ENCODE data around the gene ARHGAP26.

ARHGAP26 gene

GRCh38 chr5:142833517-142834449 lies 63.6 kb downstream of the ARHGAP26 start:
- DNase-seq, result no peak

GRCh38 chr5:142834504-142834903 lies 64.3 kb downstream of the ARHGAP26 start:
- no peak for DNase-seq

GRCh38 chr5:142835540-142835939 lies 65.4 kb downstream of the ARHGAP26 start:
- no peak for DNase-seq

- DNase-seq, result no peak
Observed at GRCh38 chr5:142836048-142836447, 65.9 kb downstream of the ARHGAP26 start.

- no peak for DNase-seq
Observed at GRCh38 chr5:142837081-142837725, 67.0 kb downstream of the ARHGAP26 start.

GRCh38 chr5:142838845-142839244 lies 68.7 kb downstream of the ARHGAP26 start:
- DNase-seq, result no peak

GRCh38 chr5:142839711-142840346 lies 69.7 kb downstream of the ARHGAP26 start:
- DNase-seq, result peak; percentile 37

GRCh38 chr5:142840575-142840974 lies 70.4 kb downstream of the ARHGAP26 start:
- no peak for DNase-seq

GRCh38 chr5:142841511-142842265 lies 71.5 kb downstream of the ARHGAP26 start:
- DNase-seq, result no peak

GRCh38 chr5:142842994-142843905 lies 73.1 kb downstream of the ARHGAP26 start:
- DNase-seq, result no peak

- DNase-seq, result no peak
Observed at GRCh38 chr5:142844866-142845265, 74.7 kb downstream of the ARHGAP26 start.

GRCh38 chr5:142845402-142845921 lies 75.3 kb downstream of the ARHGAP26 start:
- DNase-seq, result peak; percentile 31

- DNase-seq, result no peak
Observed at GRCh38 chr5:142845954-142846398, 75.8 kb downstream of the ARHGAP26 start.

GRCh38 chr5:142846406-142846805 lies 76.2 kb downstream of the ARHGAP26 start:
- no peak for DNase-seq

GRCh38 chr5:142847898-142848790 lies 78.0 kb downstream of the ARHGAP26 start:
- DNase-seq, result no peak

GRCh38 chr5:142849466-142849865 lies 79.3 kb downstream of the ARHGAP26 start:
- DNase-seq, result no peak

- no peak for DNase-seq
Observed at GRCh38 chr5:142849880-142850279, 79.7 kb downstream of the ARHGAP26 start.

- no peak for DNase-seq
Observed at GRCh38 chr5:142851731-142852130, 81.6 kb downstream of the ARHGAP26 start.

GRCh38 chr5:142852416-142853198 lies 82.4 kb downstream of the ARHGAP26 start:
- DNase-seq, result no peak

GRCh38 chr5:142853682-142854081 lies 83.5 kb downstream of the ARHGAP26 start:
- no peak for DNase-seq
